Measurements from ENCODE around the gene SFT2D1.

DNA sequence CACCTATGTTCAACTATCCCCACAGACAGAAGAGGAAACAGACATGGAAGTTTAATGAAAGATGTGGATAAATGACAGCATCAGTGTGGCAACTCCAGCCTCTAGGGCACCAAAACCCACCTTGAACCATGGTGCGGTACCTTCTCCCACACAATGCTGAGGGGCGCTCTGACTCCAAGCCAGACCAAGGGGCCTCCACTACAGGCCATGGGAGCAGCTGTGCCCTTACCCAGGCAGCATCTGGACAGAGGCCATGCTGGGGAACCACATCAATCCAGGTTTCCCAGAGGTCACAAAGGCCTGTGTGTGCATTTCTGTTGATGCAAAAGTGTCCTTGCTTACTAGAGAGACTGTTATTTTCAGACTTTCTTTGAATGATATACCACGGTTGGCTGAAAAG lies 38.2 kb downstream of the SFT2D1 start:
- TF ChIP-seq POLR2A (IDR thresholded peaks at IDR 0.05; ENCODE audit: low read depth, low read length) (no peak), TAF1 (IDR thresholded peaks at IDR 0.05; ENCODE audit: borderline replicate concordance, low read depth, low read length) (no peak)

All from GM12892 (cell line).